Keratinocyte (primary cell): ENCODE results near the gene ZNF45. TPM values are rescaled to one million over a fixed set of nuclear protein-coding genes. Genes with fewer than 3 reads are reported as not detected.
"Not testable (repeated sequence)": the region's sequence is repeated elsewhere in the genome, so short reads cannot be mapped to it uniquely, and the experiment has no call there.

Experiments used
- DNase-seq: peaks from one replicate; pipeline ENCODE4 v3.0.0-alpha.2; 2011; ENCODE audit warnings: low read depth, missing footprints, low spot score
- FAIRE-seq: peaks from 2 replicates; lab custom pipeline; 2011; peaks lifted over from hg19 to GRCh38; lab: Jason Lieb, UNC
- H2AFZ ChIP-seq: 2 replicates; pipeline ENCODE4 v1.6.0; 2012; ENCODE audit warnings: low read length, control low read depth, inconsistent platforms; ENCODE audit not compliant: control insufficient read depth
- H3K27ac ChIP-seq: 2 replicates; pipeline ENCODE4 v1.5.1; 2011; ENCODE audit warnings: low read length; ENCODE audit not compliant: control insufficient read depth, insufficient read depth
- H3K27me3 ChIP-seq: 3 replicates; pipeline ENCODE4 v1.6.0; 2011; ENCODE audit warnings: low read length; ENCODE audit not compliant: control insufficient read depth, insufficient read depth; ENCODE audit errors: extremely low read depth
- H3K36me3 ChIP-seq, 2 experiments: 2 replicates in 1 of 2; 3 replicates in 1 of 2; pipeline ENCODE4 v1.5.1; 2011; ENCODE audit warnings: low read length in 2 of 2, mild to moderate bottlenecking in 1 of 2; ENCODE audit not compliant: control insufficient read depth in 2 of 2, insufficient read depth in 2 of 2; ENCODE audit errors: extremely low read depth in 1 of 2
- H3K4me1 ChIP-seq: 3 replicates; pipeline ENCODE4 v1.5.1; 2011; ENCODE audit warnings: low read length; ENCODE audit not compliant: control insufficient read depth, insufficient read depth; ENCODE audit errors: extremely low read depth
- H3K4me2 ChIP-seq: 3 replicates; pipeline ENCODE4 v1.6.0; 2011; ENCODE audit warnings: low read depth, low read length; ENCODE audit not compliant: control insufficient read depth, insufficient read depth; ENCODE audit errors: extremely low read depth
- H3K4me3 ChIP-seq, 3 experiments: fragments of 200-600 bp in 1 of 3; sonication (generic) in 1 of 3; 2 replicates in 2 of 3; 3 replicates in 1 of 3; pipeline ENCODE4 v1.5.1; 2011 to 2016; ENCODE audit warnings: low read length in 3 of 3, mild to moderate bottlenecking in 3 of 3, control low read depth in 2 of 3, inconsistent platforms in 1 of 3, low read depth in 1 of 3, mixed read lengths in 1 of 3, mixed run types in 1 of 3, moderate library complexity in 1 of 3; ENCODE audit not compliant: control insufficient read depth in 2 of 3, insufficient read depth in 2 of 3; ENCODE audit errors: extremely low read depth in 1 of 3
- H3K79me2 ChIP-seq: 2 replicates; pipeline ENCODE4 v1.6.0; 2012; ENCODE audit warnings: low read length; ENCODE audit not compliant: control insufficient read depth, insufficient read depth
- H3K9ac ChIP-seq: 3 replicates; pipeline ENCODE4 v1.6.0; 2011; ENCODE audit warnings: low read length; ENCODE audit not compliant: control insufficient read depth, insufficient read depth; ENCODE audit errors: extremely low read depth
- H3K9me1 ChIP-seq: 3 replicates; pipeline ENCODE4 v1.6.0; 2011; ENCODE audit warnings: low read length; ENCODE audit not compliant: control insufficient read depth, insufficient read depth; ENCODE audit errors: extremely low read depth
- H3K9me3 ChIP-seq: 2 replicates; pipeline ENCODE4 v1.5.1; 2012; ENCODE audit warnings: low read depth, low read length; ENCODE audit not compliant: control insufficient read depth
- H4K20me1 ChIP-seq: 3 replicates; pipeline ENCODE4 v1.6.0; 2011; ENCODE audit warnings: low read length; ENCODE audit not compliant: control insufficient read depth, insufficient read depth; ENCODE audit errors: extremely low read depth
- EZH2 ChIP-seq: IDR thresholded peaks from one replicate; pipeline ENCODE4 v1.6.1; 2012; ENCODE audit warnings: inconsistent platforms, mild to moderate bottlenecking, low read length, moderate library complexity
- dilution Hi-C: fragments of 300-500 bp; cut with MboI; formaldehyde crosslinking; loops from one replicate; pipeline ENCODE4 v1.7.0; 2020; ENCODE audit warnings: low sequenced_read_pairs; ENCODE audit not compliant: extremely low pct_ligation_motif_present
- polyA plus RNA-seq, 5 experiments: library from polyadenylated mRNA; depleted of rRNA in 3 of 5; stranded (reverse) in 3 of 5; stranded (forward) in 1 of 5; unstranded in 1 of 5; fragments of >200 nt; gene quantifications; 1 replicate in 1 of 5; 2 replicates in 3 of 5; 3 replicates in 1 of 5; pipeline versions ENCODE4 v1.2.1 to v1.2.3, GENCODE V29; 2011 to 2012; ENCODE audit warnings: missing spikeins in 2 of 5, low read depth in 1 of 5, low replicate concordance in 1 of 5
- TF ChIP-seq, protein P1 (sequence below), 3 experiments: IDR thresholded peaks in 1 of 3; conservative IDR thresholded peaks in 1 of 3; optimal IDR thresholded peaks in 1 of 3; 2 replicates in 2 of 3; 3 replicates in 1 of 3; pipeline versions ENCODE3 to v1.5.1; 2011; ENCODE audit warnings: low read length in 3 of 3, mild to moderate bottlenecking in 3 of 3, moderate library complexity in 2 of 3, control low read depth in 1 of 3, inconsistent platforms in 1 of 3; ENCODE audit not compliant: insufficient read depth in 2 of 3; ENCODE audit errors: extremely low read depth in 1 of 3

Gene ZNF45
- polyA plus RNA-seq, 1 donor (not counting 4 experiments of a cell fraction or from before 2014, with no cell fraction given), result 9.1 TPM

DNA sequence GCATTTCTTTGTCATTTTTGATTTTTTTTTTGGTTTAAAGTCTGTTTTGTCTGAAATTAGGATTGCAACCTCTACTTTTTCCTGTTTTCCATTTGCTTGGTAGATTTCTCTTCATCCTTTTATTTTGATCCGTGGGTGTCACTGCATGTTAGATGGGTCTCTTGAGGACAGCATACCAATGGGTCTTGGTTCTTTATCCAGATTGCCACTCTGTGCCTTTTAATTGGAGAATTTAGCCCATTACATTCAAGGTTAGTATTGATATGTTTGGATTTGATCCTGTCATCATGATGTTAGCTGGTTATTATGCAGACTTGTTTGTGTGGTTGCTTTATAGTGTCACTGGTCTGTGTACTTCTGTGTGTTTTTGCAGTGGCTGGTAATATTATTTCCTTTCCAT is 12.3 kb upstream of the ZNF45 start:
- H3K9ac ChIP-seq, H3K27me3 ChIP-seq, H4K20me1 ChIP-seq, H2AFZ ChIP-seq, dilution Hi-C loops, H3K4me3 ChIP-seq, H3K9me3 ChIP-seq, H3K4me2 ChIP-seq, H3K4me1 ChIP-seq, DNase-seq, FAIRE-seq, H3K79me2 ChIP-seq, H3K27ac ChIP-seq, H3K9me1 ChIP-seq, H3K36me3 ChIP-seq: not testable (repeated sequence)

DNA sequence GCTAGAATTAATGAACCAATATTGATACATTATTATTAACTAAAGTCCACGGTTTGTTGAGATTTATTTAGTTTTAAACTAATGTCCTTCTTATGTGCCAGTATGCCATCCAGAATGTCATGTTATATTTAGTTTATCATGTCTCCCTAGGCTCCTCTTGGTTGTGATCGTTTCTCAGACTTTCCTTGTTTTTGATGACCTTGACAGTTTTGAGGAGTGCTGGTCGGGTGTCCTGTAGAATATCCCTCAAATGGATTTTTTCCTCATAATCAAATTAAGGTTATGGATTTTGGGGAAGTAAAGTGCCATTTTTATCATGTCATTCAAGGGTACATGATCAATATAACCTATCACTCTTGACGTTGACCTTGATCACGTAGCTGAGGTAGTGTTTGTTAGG is 6.1 kb upstream of the ZNF45 start:
- H3K27ac ChIP-seq, result no peak overlapping the region
- no peaks in the 10 kb centered on the region for H3K79me2 ChIP-seq
- H3K4me3 ChIP-seq, result no peak overlapping the region
- FAIRE-seq (no peak), DNase-seq (no peak)
- H3K36me3 ChIP-seq, result no peaks in the 10 kb centered on the region
- H3K4me1 ChIP-seq, result no peaks in the 10 kb centered on the region
- no peak overlapping the region for H3K9ac ChIP-seq
- no peaks in the 10 kb centered on the region for H3K9me3 ChIP-seq
- H3K27me3 ChIP-seq, result no peaks in the 10 kb centered on the region
- H3K4me2 ChIP-seq, result no peak overlapping the region
- no peak overlapping the region for H2AFZ ChIP-seq
- no peaks in the 10 kb centered on the region for H3K9me1 ChIP-seq
- TF ChIP-seq, protein P1, sequence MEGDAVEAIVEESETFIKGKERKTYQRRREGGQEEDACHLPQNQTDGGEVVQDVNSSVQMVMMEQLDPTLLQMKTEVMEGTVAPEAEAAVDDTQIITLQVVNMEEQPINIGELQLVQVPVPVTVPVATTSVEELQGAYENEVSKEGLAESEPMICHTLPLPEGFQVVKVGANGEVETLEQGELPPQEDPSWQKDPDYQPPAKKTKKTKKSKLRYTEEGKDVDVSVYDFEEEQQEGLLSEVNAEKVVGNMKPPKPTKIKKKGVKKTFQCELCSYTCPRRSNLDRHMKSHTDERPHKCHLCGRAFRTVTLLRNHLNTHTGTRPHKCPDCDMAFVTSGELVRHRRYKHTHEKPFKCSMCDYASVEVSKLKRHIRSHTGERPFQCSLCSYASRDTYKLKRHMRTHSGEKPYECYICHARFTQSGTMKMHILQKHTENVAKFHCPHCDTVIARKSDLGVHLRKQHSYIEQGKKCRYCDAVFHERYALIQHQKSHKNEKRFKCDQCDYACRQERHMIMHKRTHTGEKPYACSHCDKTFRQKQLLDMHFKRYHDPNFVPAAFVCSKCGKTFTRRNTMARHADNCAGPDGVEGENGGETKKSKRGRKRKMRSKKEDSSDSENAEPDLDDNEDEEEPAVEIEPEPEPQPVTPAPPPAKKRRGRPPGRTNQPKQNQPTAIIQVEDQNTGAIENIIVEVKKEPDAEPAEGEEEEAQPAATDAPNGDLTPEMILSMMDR (optimal IDR thresholded peaks at IDR 0.05 in 1 of 3, IDR thresholded peaks at IDR 0.05 in 1 of 3, conservative IDR thresholded peaks at IDR 0.05 in 1 of 3; ENCODE audit: extremely low read depth in 1 of 3, insufficient read depth in 2 of 3, low read length in 3 of 3), result no peak
- TF ChIP-seq EZH2, result no peak
- dilution Hi-C loops, result no loop called here
- no peaks in the 10 kb centered on the region for H4K20me1 ChIP-seq

DNA sequence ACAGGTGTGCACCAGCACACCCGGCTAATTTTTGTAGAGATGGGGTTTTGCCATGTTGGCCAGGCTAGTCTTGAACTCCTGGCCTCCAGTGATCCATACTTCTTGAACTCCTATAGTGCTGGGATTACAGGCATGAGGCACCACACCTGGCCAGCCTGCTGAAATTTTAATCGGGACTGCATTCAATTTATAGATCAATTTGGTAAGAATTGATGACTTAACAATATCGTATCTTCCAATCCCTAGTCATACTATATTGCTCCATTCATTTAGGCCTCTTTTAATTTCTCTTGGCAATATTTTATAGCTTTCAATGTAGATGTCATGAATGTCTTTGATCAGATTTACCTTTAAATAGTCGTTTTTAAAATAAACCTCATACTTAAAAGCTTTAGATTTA is 5.6 kb upstream of the ZNF45 start:
- no peaks in the 10 kb centered on the region for H3K9me1 ChIP-seq
- H3K4me3 ChIP-seq, result no peak overlapping the region
- TF ChIP-seq, protein P1 (optimal IDR thresholded peaks at IDR 0.05 in 1 of 3, IDR thresholded peaks at IDR 0.05 in 1 of 3, conservative IDR thresholded peaks at IDR 0.05 in 1 of 3; ENCODE audit: extremely low read depth in 1 of 3, insufficient read depth in 2 of 3, low read length in 3 of 3), result no peak
- TF ChIP-seq EZH2, result no peak
- no peaks in the 10 kb centered on the region for H3K27me3 ChIP-seq
- no peak overlapping the region for H3K4me2 ChIP-seq
- FAIRE-seq (no peak), DNase-seq (no peak)
- dilution Hi-C loops, result no loop called here
- no peaks in the 10 kb centered on the region for H3K36me3 ChIP-seq
- H4K20me1 ChIP-seq, result no peaks in the 10 kb centered on the region
- H3K4me1 ChIP-seq, result peaks cover 3% of the 10 kb centered on the region
- no peak overlapping the region for H3K27ac ChIP-seq
- no peak overlapping the region for H2AFZ ChIP-seq
- no peak overlapping the region for H3K9ac ChIP-seq
- H3K9me3 ChIP-seq, result no peaks in the 10 kb centered on the region
- H3K79me2 ChIP-seq, result no peaks in the 10 kb centered on the region
